ENCODE measurements around the gene MORN5.

Gene MORN5

DNA sequence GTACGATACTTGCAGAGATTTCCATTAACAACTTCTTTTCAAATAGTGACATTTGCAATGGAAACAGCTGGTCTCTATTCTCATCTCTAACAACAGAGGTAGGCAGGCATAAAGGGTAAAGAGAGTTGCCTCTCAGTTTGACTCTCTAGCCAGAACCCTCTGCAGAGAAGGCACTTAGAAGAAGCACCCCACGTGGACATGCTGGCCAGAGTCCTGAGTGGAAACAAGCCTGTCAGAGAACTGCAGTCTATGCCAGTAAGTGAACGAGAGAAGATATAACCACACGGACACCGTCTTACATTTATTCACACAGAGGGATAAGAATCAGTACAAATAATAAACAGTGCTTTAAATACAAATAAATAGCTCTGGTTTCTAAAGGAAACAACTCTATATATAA is 80.0 kb downstream of the MORN5 start:
- DNase-seq = no peak

DNA sequence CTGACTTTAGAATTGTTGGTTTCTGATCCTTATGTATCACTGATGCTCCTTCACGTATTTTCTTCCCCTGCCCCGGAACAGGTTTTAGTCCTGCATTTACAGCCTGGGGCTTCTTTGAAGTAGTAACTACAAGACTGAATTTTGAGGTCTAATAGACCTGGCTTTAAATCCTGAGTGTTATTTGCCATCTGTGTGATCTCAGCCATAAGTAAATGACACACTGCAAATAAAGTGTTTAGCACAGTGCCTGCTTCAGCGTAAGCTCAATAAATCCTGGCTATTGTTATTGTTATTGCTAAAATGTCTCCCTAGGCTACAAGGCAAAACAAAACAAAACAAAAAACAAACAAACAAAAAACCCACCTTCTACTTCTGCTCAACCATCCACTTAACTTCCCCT is 84.6 kb downstream of the MORN5 start:
- DNase-seq = no peak

DNA sequence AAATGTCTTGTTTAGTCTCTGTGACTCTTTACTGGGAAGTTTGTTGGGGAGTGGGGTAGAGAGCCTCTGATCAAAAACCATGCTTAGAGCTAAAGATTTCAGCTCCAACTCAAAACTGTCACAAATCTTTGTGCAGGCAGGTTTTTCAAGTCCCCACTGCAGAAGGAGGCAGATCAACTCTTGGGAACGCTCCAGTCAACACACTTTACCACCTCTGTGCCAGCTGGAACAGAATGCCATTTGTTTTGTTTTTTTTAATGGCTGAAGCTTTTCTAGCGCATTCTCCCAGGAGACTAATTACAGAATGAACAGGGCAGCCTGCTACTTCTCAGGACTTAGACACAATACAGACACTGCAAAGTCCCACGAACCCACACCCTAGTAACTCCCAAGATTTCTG is 87.0 kb downstream of the MORN5 start:
- DNase-seq = no peak

DNA sequence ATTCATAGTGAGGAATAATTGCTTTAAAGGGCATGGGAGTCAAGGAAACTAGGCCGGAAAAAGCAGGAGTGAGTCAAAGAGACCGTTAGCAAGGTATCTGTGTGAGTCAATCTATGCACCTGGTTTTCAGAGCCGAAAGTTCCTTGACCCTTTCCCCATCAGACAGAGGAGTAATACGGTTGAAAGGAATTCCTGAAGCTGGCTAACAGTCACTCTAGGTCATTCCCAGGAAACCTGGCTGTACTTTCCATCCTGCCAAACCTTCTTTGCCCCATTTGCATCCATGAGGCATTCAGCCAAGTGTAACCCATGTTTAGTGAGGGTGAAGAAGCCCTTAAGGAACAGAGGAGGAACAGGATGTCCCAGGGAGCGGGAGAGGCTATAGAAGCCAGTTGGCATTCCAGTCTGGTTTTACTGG is 88.7 kb downstream of the MORN5 start:
- DNase-seq = no peak
